Measurements from ENCODE around the gene PARD3B. TPM values are rescaled to one million over a fixed set of nuclear protein-coding genes. Genes with fewer than 3 reads are reported as not detected.

The PARD3B gene
- total RNA-seq, 1 donor from 2014 or later: 18.4 TPM

DNA sequence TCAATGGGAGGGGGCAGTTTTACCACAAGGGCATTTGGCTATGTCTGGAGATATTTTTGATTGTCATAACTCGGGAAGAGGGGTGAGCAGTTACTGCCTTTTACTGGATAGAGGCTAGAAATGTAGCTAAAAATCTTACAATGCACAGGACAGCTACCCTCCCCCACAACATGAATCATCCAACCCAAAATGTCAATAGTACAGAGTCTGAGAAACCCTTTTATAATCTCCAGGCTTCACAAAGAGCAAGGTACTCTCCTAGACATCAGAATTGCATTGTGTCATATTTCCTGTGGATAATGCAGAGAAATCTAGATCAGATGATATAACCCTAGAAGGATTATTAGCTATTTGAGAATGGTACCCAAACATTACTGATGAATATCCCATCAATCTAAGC, 859.9 kb downstream of the PARD3B start:
- Mint-ChIP-seq H3K4me3 (no peak overlapping the region), H3K36me3 (ENCODE audit: low read depth) (no peaks in the 10 kb centered on the region), H3K4me1 (peaks cover 19% of the 10 kb centered on the region), H3K9me3 (no peaks in the 10 kb centered on the region), H3K27ac (ENCODE audit: unreplicated experiment) (no peak overlapping the region), H3K27me3 (ENCODE audit: low read depth) (no peaks in the 10 kb centered on the region)
- DNase-seq (ENCODE audit: low read depth, low spot score): no peak
- TF ChIP-seq CTCF (conservative IDR thresholded peaks at IDR 0.05): no peak

DNA sequence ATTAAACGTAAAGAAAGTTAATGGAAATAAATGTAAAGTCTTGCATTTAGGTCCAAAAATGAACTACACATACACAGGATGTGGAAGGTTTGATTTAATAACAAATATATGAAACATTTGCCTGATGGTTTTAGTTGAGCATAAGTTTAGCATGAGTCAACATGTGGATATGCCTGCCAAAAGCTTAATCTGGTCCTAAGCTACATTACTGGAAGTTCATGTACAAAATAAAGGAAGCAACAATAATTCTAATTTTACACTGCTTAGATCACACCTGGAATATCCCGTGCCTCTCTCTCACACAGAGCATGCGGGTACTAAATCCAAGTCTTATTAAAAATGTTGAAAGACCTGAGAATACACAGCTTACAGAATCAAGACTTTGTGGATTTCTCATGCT, 860.5 kb downstream of the PARD3B start:
- no peak for DNase-seq (ENCODE audit: low read depth, low spot score)
- H3K4me1 Mint-ChIP-seq: peaks cover 16% of the 10 kb centered on the region
- no peak overlapping the region for H3K4me3 Mint-ChIP-seq
- TF ChIP-seq CTCF (conservative IDR thresholded peaks at IDR 0.05): no peak
- no peaks in the 10 kb centered on the region for H3K36me3 Mint-ChIP-seq (ENCODE audit: low read depth)
- no peaks in the 10 kb centered on the region for H3K9me3 Mint-ChIP-seq
- H3K27me3 Mint-ChIP-seq (ENCODE audit: low read depth): no peaks in the 10 kb centered on the region
- no peak overlapping the region for H3K27ac Mint-ChIP-seq (ENCODE audit: unreplicated experiment)

- H3K36me3 Mint-ChIP-seq (ENCODE audit: low read depth): no peaks in the 10 kb centered on the region
- no peak overlapping the region for H3K27ac Mint-ChIP-seq (ENCODE audit: unreplicated experiment)
- H3K9me3 Mint-ChIP-seq: no peaks in the 10 kb centered on the region
- DNase-seq (ENCODE audit: low read depth, low spot score): no peak
- no peak for TF ChIP-seq CTCF (conservative IDR thresholded peaks at IDR 0.05)
- H3K27me3 Mint-ChIP-seq (ENCODE audit: low read depth): no peaks in the 10 kb centered on the region
- no peaks in the 10 kb centered on the region for H3K4me1 Mint-ChIP-seq
- H3K4me3 Mint-ChIP-seq: no peak overlapping the region
Measured at GRCh38 chr2:205407984-205408383, 862.7 kb downstream of the PARD3B start.

GRCh38 chr2:205408696-205409095, 863.4 kb downstream of the PARD3B start:
- Mint-ChIP-seq H3K4me3 (no peak overlapping the region), H3K27me3 (ENCODE audit: low read depth) (no peaks in the 10 kb centered on the region), H3K4me1 (no peaks in the 10 kb centered on the region), H3K36me3 (ENCODE audit: low read depth) (no peaks in the 10 kb centered on the region), H3K9me3 (no peaks in the 10 kb centered on the region), H3K27ac (ENCODE audit: unreplicated experiment) (no peak overlapping the region)
- no peak for TF ChIP-seq CTCF (conservative IDR thresholded peaks at IDR 0.05)
- no peak for DNase-seq (ENCODE audit: low read depth, low spot score)

- H3K4me3 Mint-ChIP-seq: no peak overlapping the region
- H3K36me3 Mint-ChIP-seq (ENCODE audit: low read depth): no peaks in the 10 kb centered on the region
- no peaks in the 10 kb centered on the region for H3K9me3 Mint-ChIP-seq
- no peak for TF ChIP-seq CTCF (conservative IDR thresholded peaks at IDR 0.05)
- DNase-seq (ENCODE audit: low read depth, low spot score): no peak
- no peak overlapping the region for H3K27ac Mint-ChIP-seq (ENCODE audit: unreplicated experiment)
- no peaks in the 10 kb centered on the region for H3K27me3 Mint-ChIP-seq (ENCODE audit: low read depth)
- no peaks in the 10 kb centered on the region for H3K4me1 Mint-ChIP-seq
Measured at GRCh38 chr2:205409411-205409810, 864.1 kb downstream of the PARD3B start.

DNA sequence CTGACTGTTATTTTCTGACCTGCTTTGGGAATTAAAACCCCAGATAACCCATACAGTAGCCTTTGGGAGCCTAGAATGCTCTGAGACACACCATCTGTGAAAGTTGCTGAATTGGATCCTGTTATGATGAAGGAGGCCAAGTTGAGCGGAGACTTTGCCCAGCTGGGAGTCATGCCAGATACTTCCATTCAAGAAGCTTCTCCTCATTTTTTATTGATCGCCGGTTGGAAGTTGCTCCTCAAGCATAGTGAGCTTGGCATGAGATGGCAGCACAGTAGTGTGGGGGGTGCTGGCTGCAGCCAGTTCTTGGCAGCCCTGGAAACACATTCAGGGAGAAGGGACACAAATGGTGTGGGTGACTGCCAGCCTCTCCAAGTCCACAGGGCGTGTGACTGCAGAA, 866.3 kb downstream of the PARD3B start:
- no peaks in the 10 kb centered on the region for H3K36me3 Mint-ChIP-seq (ENCODE audit: low read depth)
- TF ChIP-seq CTCF (conservative IDR thresholded peaks at IDR 0.05): no peak
- H3K4me3 Mint-ChIP-seq: no peak overlapping the region
- no peak for DNase-seq (ENCODE audit: low read depth, low spot score)
- H3K4me1 Mint-ChIP-seq: no peaks in the 10 kb centered on the region
- no peaks in the 10 kb centered on the region for H3K27me3 Mint-ChIP-seq (ENCODE audit: low read depth)
- H3K27ac Mint-ChIP-seq (ENCODE audit: unreplicated experiment): no peak overlapping the region
- no peaks in the 10 kb centered on the region for H3K9me3 Mint-ChIP-seq

Data from neural crest cell (in vitro differentiated cells).